ENCODE measurements around the gene FREM1. TPM values are rescaled to one million over a fixed set of nuclear protein-coding genes. Genes with fewer than 3 reads are reported as not detected.
A peak's percentile ranks its signal among the peaks of the same experiment; 100 is the strongest.

The FREM1 gene
- total RNA-seq, 1 donor from 2014 or later, result 7.0 TPM

DNA sequence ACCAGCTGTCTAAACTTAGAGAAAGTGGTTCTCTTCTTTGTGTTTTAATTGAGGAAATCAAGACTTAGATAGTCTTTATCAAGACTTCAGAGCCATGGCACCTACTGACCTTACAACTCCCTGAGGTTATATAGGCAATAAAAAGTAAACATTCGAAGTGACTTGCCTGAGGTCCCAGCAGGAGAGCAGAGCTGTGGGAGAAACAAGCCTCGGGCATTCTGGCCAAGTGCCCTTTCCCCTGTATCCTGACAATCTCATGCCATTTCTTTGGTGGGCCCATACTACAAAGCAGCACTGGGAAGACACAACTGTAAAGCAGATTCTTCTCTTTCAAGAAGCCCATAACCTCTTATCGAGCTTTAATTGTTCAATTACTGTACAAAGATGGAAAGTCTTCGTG, 23.1 kb downstream of the FREM1 start:
- no peak overlapping the region for H3K4me3 ChIP-seq
- H3K9me3 ChIP-seq, result no peaks in the 10 kb centered on the region
- intact Hi-C loops (cut with DNase I), result no loop called here
- TF ChIP-seq, protein P1, sequence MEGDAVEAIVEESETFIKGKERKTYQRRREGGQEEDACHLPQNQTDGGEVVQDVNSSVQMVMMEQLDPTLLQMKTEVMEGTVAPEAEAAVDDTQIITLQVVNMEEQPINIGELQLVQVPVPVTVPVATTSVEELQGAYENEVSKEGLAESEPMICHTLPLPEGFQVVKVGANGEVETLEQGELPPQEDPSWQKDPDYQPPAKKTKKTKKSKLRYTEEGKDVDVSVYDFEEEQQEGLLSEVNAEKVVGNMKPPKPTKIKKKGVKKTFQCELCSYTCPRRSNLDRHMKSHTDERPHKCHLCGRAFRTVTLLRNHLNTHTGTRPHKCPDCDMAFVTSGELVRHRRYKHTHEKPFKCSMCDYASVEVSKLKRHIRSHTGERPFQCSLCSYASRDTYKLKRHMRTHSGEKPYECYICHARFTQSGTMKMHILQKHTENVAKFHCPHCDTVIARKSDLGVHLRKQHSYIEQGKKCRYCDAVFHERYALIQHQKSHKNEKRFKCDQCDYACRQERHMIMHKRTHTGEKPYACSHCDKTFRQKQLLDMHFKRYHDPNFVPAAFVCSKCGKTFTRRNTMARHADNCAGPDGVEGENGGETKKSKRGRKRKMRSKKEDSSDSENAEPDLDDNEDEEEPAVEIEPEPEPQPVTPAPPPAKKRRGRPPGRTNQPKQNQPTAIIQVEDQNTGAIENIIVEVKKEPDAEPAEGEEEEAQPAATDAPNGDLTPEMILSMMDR (IDR thresholded peaks at IDR 0.05), result no peak
- no peak for DNase-seq
- no peaks in the 10 kb centered on the region for H3K36me3 ChIP-seq
- no peaks in the 10 kb centered on the region for H3K27me3 ChIP-seq
- H3K27ac ChIP-seq, result no peak overlapping the region
- ATAC-seq, result no peak
- no peaks in the 10 kb centered on the region for H3K4me1 ChIP-seq

GRCh38 chr9:14883310-14883944, 26.8 kb downstream of the FREM1 start:
- no peak for DNase-seq
- peak overlapping the region; percentile 63 for H3K27ac ChIP-seq

GRCh38 chr9:14882090-14882489, 28.1 kb downstream of the FREM1 start:
- no peak overlapping the region for H3K27ac ChIP-seq
- no peaks in the 10 kb centered on the region for H3K36me3 ChIP-seq

More at GRCh38 chr9:14883310-14883944, 26.8 kb downstream of the FREM1 start:
- intact Hi-C loops (cut with DNase I), result no loop called here
- no peaks in the 10 kb centered on the region for H3K9me3 ChIP-seq
- TF ChIP-seq, protein P1 (IDR thresholded peaks at IDR 0.05), result no peak
- ATAC-seq, result no peak
- H3K4me1 ChIP-seq, result no peaks in the 10 kb centered on the region
- H3K27me3 ChIP-seq, result no peaks in the 10 kb centered on the region
- no peaks in the 10 kb centered on the region for H3K36me3 ChIP-seq
- H3K4me3 ChIP-seq, result no peak overlapping the region

DNA sequence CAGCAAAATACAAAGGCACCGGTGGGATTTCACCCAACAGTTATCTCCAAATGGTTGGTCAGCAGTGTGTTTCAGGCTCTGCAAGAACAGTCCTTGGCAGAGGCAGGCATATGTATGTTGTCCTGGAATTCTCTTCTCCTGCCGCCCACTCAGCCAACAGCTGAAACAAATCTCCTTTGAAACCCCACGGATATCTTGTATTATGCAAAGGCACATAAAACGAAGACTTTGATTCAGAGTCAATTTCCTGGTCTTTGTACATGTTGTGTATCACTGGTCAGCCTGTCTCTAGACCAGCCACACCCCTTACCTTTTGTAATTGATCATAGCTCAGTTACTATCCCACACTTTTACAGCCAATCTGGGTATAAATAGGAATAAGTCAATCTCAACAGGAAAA, 29.2 kb downstream of the FREM1 start:
- DNase-seq, result no peak
- Histone ChIP-seq H3K4me1 (no peaks in the 10 kb centered on the region), H3K36me3 (no peaks in the 10 kb centered on the region), H3K27ac (no peak overlapping the region), H3K27me3 (no peaks in the 10 kb centered on the region), H3K4me3 (no peak overlapping the region), H3K9me3 (no peaks in the 10 kb centered on the region)
- TF ChIP-seq, protein P1 (IDR thresholded peaks at IDR 0.05), result no peak
- intact Hi-C loops (cut with DNase I), result no loop called here
- no peak for ATAC-seq

More at GRCh38 chr9:14882090-14882489, 28.1 kb downstream of the FREM1 start:
- no peaks in the 10 kb centered on the region for H3K4me1 ChIP-seq
- TF ChIP-seq, protein P1 (IDR thresholded peaks at IDR 0.05), result no peak
- intact Hi-C loops (cut with DNase I), result no loop called here
- DNase-seq (no peak), ATAC-seq (no peak)
- H3K9me3 ChIP-seq, result no peaks in the 10 kb centered on the region
- H3K27me3 ChIP-seq, result no peaks in the 10 kb centered on the region
- H3K4me3 ChIP-seq, result no peak overlapping the region

- no peak overlapping the region for H3K4me3 ChIP-seq
- no peak overlapping the region for H3K27ac ChIP-seq
- no peaks in the 10 kb centered on the region for H3K27me3 ChIP-seq
- no peaks in the 10 kb centered on the region for H3K9me3 ChIP-seq
- intact Hi-C loops (cut with DNase I), result no loop called here
- H3K36me3 ChIP-seq, result no peaks in the 10 kb centered on the region
- no peaks in the 10 kb centered on the region for H3K4me1 ChIP-seq
- DNase-seq, result no peak
- no peak for ATAC-seq
- TF ChIP-seq, protein P1 (IDR thresholded peaks at IDR 0.05), result no peak
These were observed 40.1 kb downstream of the FREM1 start for GRCh38 chr9:14870090-14870489.

DNA sequence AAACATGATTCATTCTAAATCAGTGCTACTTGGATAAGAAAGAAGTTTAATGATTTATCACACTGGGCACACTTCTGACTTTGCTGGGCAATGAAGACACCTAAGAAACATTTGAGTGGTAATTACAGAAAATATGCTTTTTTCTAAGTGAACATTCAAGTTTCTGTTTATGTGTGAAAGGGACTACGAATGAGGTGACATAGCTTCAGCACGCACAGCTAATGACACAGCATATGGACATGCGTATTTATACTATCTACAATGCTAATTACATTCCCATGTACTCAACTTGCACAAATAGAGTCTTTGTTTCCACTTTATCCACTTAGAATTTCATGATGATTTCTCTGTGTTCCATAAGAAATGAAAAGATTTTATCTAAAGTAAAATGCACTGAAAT, 40.6 kb downstream of the FREM1 start:
- Histone ChIP-seq H3K27me3 (no peaks in the 10 kb centered on the region), H3K9me3 (no peaks in the 10 kb centered on the region), H3K4me1 (no peaks in the 10 kb centered on the region), H3K4me3 (no peak overlapping the region), H3K36me3 (no peaks in the 10 kb centered on the region), H3K27ac (no peak overlapping the region)
- DNase-seq (no peak), ATAC-seq (no peak)
- intact Hi-C loops (cut with DNase I), result no loop called here
- TF ChIP-seq, protein P1 (IDR thresholded peaks at IDR 0.05), result no peak
